Stimulated activated CD8-positive, alpha-beta memory T cell treated with anti-CD3 and anti-CD28 coated beads, Interleukin-12 subunit alpha, Interleukin-12 subunit beta, amount 100 ng/mL, for 24 hours (primary cell): ENCODE results near the gene MTHFSD.

Source experiments
- DNase-seq: peaks from one replicate; pipeline ENCODE4 v3.0.0-alpha.2; 2020; ENCODE audit errors: extremely low read depth

The MTHFSD gene

GRCh38 chr16:86502856-86503748, 51.9 kb downstream of the MTHFSD start:
- DNase-seq: no peak

GRCh38 chr16:86501989-86502855, 52.8 kb downstream of the MTHFSD start:
- no peak for DNase-seq

GRCh38 chr16:86500708-86501510, 54.1 kb downstream of the MTHFSD start:
- no peak for DNase-seq

GRCh38 chr16:86499889-86500707, 54.9 kb downstream of the MTHFSD start:
- no peak for DNase-seq

- no peak for DNase-seq
Observed at GRCh38 chr16:86499440-86499786, 55.6 kb downstream of the MTHFSD start.

GRCh38 chr16:86498671-86499439, 56.2 kb downstream of the MTHFSD start:
- no peak for DNase-seq

GRCh38 chr16:86498155-86498670, 56.8 kb downstream of the MTHFSD start:
- DNase-seq: no peak

GRCh38 chr16:86497551-86498021, 57.4 kb downstream of the MTHFSD start:
- DNase-seq: no peak

GRCh38 chr16:86496929-86497461, 58.0 kb downstream of the MTHFSD start:
- no peak for DNase-seq

GRCh38 chr16:86496262-86496928, 58.6 kb downstream of the MTHFSD start:
- no peak for DNase-seq

GRCh38 chr16:86495756-86496261, 59.2 kb downstream of the MTHFSD start:
- no peak for DNase-seq

- DNase-seq: no peak
Observed at GRCh38 chr16:86495357-86495701, 59.7 kb downstream of the MTHFSD start.

GRCh38 chr16:86494565-86495356, 60.3 kb downstream of the MTHFSD start:
- no peak for DNase-seq

- no peak for DNase-seq
Observed at GRCh38 chr16:86494039-86494564, 60.9 kb downstream of the MTHFSD start.

- no peak for DNase-seq
Observed at GRCh38 chr16:86492961-86493629, 61.9 kb downstream of the MTHFSD start.

GRCh38 chr16:86492267-86492960, 62.6 kb downstream of the MTHFSD start:
- no peak for DNase-seq

GRCh38 chr16:86491640-86492023, 63.4 kb downstream of the MTHFSD start:
- DNase-seq: no peak
